ENCODE data around the gene DOK6. TPM values are rescaled to one million over a fixed set of nuclear protein-coding genes. Genes with fewer than 3 reads are reported as not detected.

DOK6 gene
- total RNA-seq, 1 donor, result 2.1 TPM

- TF ChIP-seq CTCF (IDR thresholded peaks at IDR 0.05; ENCODE audit: insufficient read depth, low read length), result no peak
- DNase-seq (ENCODE audit: low read depth), result no peak
- H3K4me3 ChIP-seq (ENCODE audit: low read depth, low read length), result no peak overlapping the region
Measured at GRCh38 chr18:69715191-69715795, 314.6 kb downstream of the DOK6 start.

DNA sequence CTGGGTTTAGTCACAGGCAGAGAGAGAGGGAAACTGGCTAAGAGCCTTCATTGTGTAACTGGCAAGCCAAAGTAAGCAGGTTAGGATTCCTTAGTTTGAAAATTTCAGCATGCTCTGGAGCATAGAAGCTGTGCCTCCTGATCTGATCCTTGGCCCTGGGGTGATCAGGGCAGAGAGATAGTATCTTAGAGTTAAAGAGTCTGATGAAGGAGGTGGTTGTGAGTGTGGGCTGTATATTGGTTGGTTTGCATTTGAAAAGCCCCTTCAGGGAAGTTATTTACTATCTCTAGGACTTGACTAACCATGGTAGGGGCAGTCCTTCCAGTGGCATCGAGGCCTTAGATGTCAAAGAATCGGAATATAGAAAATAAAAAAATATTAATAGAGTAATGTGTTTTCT, 316.9 kb downstream of the DOK6 start:
- no peak overlapping the region for H3K4me3 ChIP-seq (ENCODE audit: low read depth, low read length)
- no peak for TF ChIP-seq CTCF (IDR thresholded peaks at IDR 0.05; ENCODE audit: insufficient read depth, low read length)
- DNase-seq (ENCODE audit: low read depth), result no peak

DNA sequence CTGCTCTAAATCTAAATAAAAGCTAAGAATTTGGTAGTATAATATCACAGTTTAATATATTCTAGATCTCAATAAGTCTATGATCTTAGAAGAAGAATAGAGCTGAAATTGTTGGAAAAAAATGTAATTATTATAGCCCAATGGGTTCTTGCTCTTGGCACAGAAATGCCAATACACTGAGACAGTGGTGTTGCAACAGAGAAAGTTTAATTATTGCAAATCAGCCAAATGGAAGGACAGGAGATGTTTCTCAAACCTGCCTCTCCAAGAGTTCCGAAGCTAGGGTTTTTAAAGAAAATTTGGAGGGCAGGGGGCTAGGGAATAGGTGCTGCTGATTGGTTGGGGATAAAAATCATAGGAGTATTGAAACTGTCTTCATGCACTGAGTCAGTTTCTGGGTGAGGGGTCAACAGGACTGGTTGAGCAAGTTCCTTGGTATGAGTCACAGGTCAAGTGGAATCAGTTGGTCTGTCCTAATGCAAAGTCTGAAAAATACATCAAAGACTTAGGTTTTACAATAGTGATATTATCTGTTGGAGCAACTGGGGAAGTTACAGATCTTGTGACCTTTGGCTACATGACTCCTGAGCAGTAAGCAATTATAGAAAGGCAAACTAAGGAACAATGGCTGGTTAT, 318.3 kb downstream of the DOK6 start:
- DNase-seq (ENCODE audit: low read depth), result no peak
- no peak overlapping the region for H3K4me3 ChIP-seq (ENCODE audit: low read depth, low read length)
- TF ChIP-seq CTCF (IDR thresholded peaks at IDR 0.05; ENCODE audit: insufficient read depth, low read length), result no peak

DNA sequence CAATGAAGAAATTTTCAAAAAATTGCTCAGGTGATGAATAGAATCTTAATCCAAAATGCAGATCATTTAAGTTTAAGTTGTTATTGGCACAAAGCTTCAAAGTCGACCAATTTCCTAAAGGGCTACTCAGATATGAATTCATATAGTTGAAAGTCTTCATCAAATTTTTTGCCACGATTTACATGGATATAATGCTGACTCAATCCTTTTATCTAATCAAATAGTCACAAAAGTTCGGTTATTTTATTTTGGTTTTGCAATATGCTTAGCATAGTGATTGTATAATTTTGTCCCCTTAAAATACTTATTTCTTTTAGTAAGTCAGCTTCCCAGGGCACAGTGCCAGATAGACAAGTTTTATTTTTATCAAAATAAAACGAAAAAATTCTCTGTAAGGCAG, 319.7 kb downstream of the DOK6 start:
- DNase-seq (ENCODE audit: low read depth), result no peak
- H3K4me3 ChIP-seq (ENCODE audit: low read depth, low read length), result no peak overlapping the region
- no peak for TF ChIP-seq CTCF (IDR thresholded peaks at IDR 0.05; ENCODE audit: insufficient read depth, low read length)

- TF ChIP-seq CTCF (IDR thresholded peaks at IDR 0.05; ENCODE audit: insufficient read depth, low read length), result no peak
- H3K4me3 ChIP-seq (ENCODE audit: low read depth, low read length), result no peak overlapping the region
- no peak for DNase-seq (ENCODE audit: low read depth)
Measured at GRCh38 chr18:69723434-69723833, 322.7 kb downstream of the DOK6 start.

GRCh38 chr18:69725009-69725408, 324.3 kb downstream of the DOK6 start:
- peak; percentile 88 for DNase-seq (ENCODE audit: low read depth)

More at GRCh38 chr18:69725009-69725408, 324.3 kb downstream of the DOK6 start:
- no peak overlapping the region for H3K4me3 ChIP-seq (ENCODE audit: low read depth, low read length)
- TF ChIP-seq CTCF (IDR thresholded peaks at IDR 0.05; ENCODE audit: insufficient read depth, low read length), result no peak

Data from fibroblast of the aortic adventitia (primary cell).